Keratinocyte (primary cell): ENCODE data around the gene TMEM132E. TPM values are rescaled to one million over a fixed set of nuclear protein-coding genes. Genes with fewer than 3 reads are reported as not detected.

Source experiments
- DNase-seq: peaks from one replicate; pipeline ENCODE4 v3.0.0-alpha.2; 2011; ENCODE audit warnings: low read depth, missing footprints, low spot score
- FAIRE-seq: peaks from 2 replicates; lab custom pipeline; 2011; peaks lifted over from hg19 to GRCh38; lab: Jason Lieb, UNC
- H2AFZ ChIP-seq: 2 replicates; pipeline ENCODE4 v1.6.0; 2012; ENCODE audit warnings: low read length, control low read depth, inconsistent platforms; ENCODE audit not compliant: control insufficient read depth
- H3K27ac ChIP-seq: 2 replicates; pipeline ENCODE4 v1.5.1; 2011; ENCODE audit warnings: low read length; ENCODE audit not compliant: control insufficient read depth, insufficient read depth
- H3K27me3 ChIP-seq: 3 replicates; pipeline ENCODE4 v1.6.0; 2011; ENCODE audit warnings: low read length; ENCODE audit not compliant: control insufficient read depth, insufficient read depth; ENCODE audit errors: extremely low read depth
- H3K36me3 ChIP-seq, 2 experiments: 2 replicates in 1 of 2; 3 replicates in 1 of 2; pipeline ENCODE4 v1.5.1; 2011; ENCODE audit warnings: low read length in 2 of 2, mild to moderate bottlenecking in 1 of 2; ENCODE audit not compliant: control insufficient read depth in 2 of 2, insufficient read depth in 2 of 2; ENCODE audit errors: extremely low read depth in 1 of 2
- H3K4me1 ChIP-seq: 3 replicates; pipeline ENCODE4 v1.5.1; 2011; ENCODE audit warnings: low read length; ENCODE audit not compliant: control insufficient read depth, insufficient read depth; ENCODE audit errors: extremely low read depth
- H3K4me2 ChIP-seq: 3 replicates; pipeline ENCODE4 v1.6.0; 2011; ENCODE audit warnings: low read depth, low read length; ENCODE audit not compliant: control insufficient read depth, insufficient read depth; ENCODE audit errors: extremely low read depth
- H3K4me3 ChIP-seq, 3 experiments: fragments of 200-600 bp in 1 of 3; sonication (generic) in 1 of 3; 2 replicates in 2 of 3; 3 replicates in 1 of 3; pipeline ENCODE4 v1.5.1; 2011 to 2016; ENCODE audit warnings: low read length in 3 of 3, mild to moderate bottlenecking in 3 of 3, control low read depth in 2 of 3, inconsistent platforms in 1 of 3, low read depth in 1 of 3, mixed read lengths in 1 of 3, mixed run types in 1 of 3, moderate library complexity in 1 of 3; ENCODE audit not compliant: control insufficient read depth in 2 of 3, insufficient read depth in 2 of 3; ENCODE audit errors: extremely low read depth in 1 of 3
- H3K79me2 ChIP-seq: 2 replicates; pipeline ENCODE4 v1.6.0; 2012; ENCODE audit warnings: low read length; ENCODE audit not compliant: control insufficient read depth, insufficient read depth
- H3K9ac ChIP-seq: 3 replicates; pipeline ENCODE4 v1.6.0; 2011; ENCODE audit warnings: low read length; ENCODE audit not compliant: control insufficient read depth, insufficient read depth; ENCODE audit errors: extremely low read depth
- H3K9me1 ChIP-seq: 3 replicates; pipeline ENCODE4 v1.6.0; 2011; ENCODE audit warnings: low read length; ENCODE audit not compliant: control insufficient read depth, insufficient read depth; ENCODE audit errors: extremely low read depth
- H3K9me3 ChIP-seq: 2 replicates; pipeline ENCODE4 v1.5.1; 2012; ENCODE audit warnings: low read depth, low read length; ENCODE audit not compliant: control insufficient read depth
- H4K20me1 ChIP-seq: 3 replicates; pipeline ENCODE4 v1.6.0; 2011; ENCODE audit warnings: low read length; ENCODE audit not compliant: control insufficient read depth, insufficient read depth; ENCODE audit errors: extremely low read depth
- EZH2 ChIP-seq: IDR thresholded peaks from one replicate; pipeline ENCODE4 v1.6.1; 2012; ENCODE audit warnings: inconsistent platforms, mild to moderate bottlenecking, low read length, moderate library complexity
- dilution Hi-C: fragments of 300-500 bp; cut with MboI; formaldehyde crosslinking; loops from one replicate; pipeline ENCODE4 v1.7.0; 2020; ENCODE audit warnings: low sequenced_read_pairs; ENCODE audit not compliant: extremely low pct_ligation_motif_present
- polyA plus RNA-seq, 5 experiments: library from polyadenylated mRNA; depleted of rRNA in 3 of 5; stranded (reverse) in 3 of 5; stranded (forward) in 1 of 5; unstranded in 1 of 5; fragments of >200 nt; gene quantifications; 1 replicate in 1 of 5; 2 replicates in 3 of 5; 3 replicates in 1 of 5; pipeline versions ENCODE4 v1.2.1 to v1.2.3, GENCODE V29; 2011 to 2012; ENCODE audit warnings: missing spikeins in 2 of 5, low read depth in 1 of 5, low replicate concordance in 1 of 5
- TF ChIP-seq, protein P1 (sequence below), 3 experiments: IDR thresholded peaks in 1 of 3; conservative IDR thresholded peaks in 1 of 3; optimal IDR thresholded peaks in 1 of 3; 2 replicates in 2 of 3; 3 replicates in 1 of 3; pipeline versions ENCODE3 to v1.5.1; 2011; ENCODE audit warnings: low read length in 3 of 3, mild to moderate bottlenecking in 3 of 3, moderate library complexity in 2 of 3, control low read depth in 1 of 3, inconsistent platforms in 1 of 3; ENCODE audit not compliant: insufficient read depth in 2 of 3; ENCODE audit errors: extremely low read depth in 1 of 3

Gene TMEM132E
- polyA plus RNA-seq, 1 donor (not counting 4 experiments of a cell fraction or from before 2014, with no cell fraction given), result not detected

DNA sequence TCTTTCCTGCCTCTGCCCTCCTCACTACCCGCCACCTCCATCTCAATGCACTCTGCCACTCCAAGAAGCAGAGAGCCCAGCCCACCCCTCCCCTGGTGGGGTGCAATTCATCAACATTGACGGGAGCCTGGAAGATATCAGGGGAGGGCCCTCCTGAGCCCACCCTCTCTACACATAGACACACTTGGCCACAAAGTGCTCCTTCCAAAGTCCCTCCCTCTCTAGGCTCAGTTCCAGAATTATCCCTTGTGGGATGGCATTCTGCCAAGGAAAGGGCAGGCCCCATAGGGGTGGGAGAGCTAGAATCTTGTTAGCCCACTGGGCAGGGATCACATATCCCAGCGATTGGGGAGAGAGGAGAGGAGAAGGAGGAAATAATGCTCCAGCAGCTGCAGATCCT, 66.2 kb downstream of the TMEM132E start:
- Histone ChIP-seq H3K27me3 (peaks cover 2% of the 10 kb centered on the region), H4K20me1 (no peaks in the 10 kb centered on the region), H3K27ac (no peak overlapping the region), H3K79me2 (no peaks in the 10 kb centered on the region), H3K36me3 (no peaks in the 10 kb centered on the region), H3K9ac (no peak overlapping the region), H2AFZ (no peak overlapping the region), H3K4me1 (no peaks in the 10 kb centered on the region), H3K9me3 (no peaks in the 10 kb centered on the region), H3K4me3 (no peak overlapping the region), H3K9me1 (no peaks in the 10 kb centered on the region), H3K4me2 (no peak overlapping the region)
- dilution Hi-C loops, result loop anchor here (25.0 kb wide), 1 partner anchor 208 kb away; no protein-coding TSS in a partner anchor
- no peak for FAIRE-seq
- no peak for TF ChIP-seq EZH2
- TF ChIP-seq, protein P1, sequence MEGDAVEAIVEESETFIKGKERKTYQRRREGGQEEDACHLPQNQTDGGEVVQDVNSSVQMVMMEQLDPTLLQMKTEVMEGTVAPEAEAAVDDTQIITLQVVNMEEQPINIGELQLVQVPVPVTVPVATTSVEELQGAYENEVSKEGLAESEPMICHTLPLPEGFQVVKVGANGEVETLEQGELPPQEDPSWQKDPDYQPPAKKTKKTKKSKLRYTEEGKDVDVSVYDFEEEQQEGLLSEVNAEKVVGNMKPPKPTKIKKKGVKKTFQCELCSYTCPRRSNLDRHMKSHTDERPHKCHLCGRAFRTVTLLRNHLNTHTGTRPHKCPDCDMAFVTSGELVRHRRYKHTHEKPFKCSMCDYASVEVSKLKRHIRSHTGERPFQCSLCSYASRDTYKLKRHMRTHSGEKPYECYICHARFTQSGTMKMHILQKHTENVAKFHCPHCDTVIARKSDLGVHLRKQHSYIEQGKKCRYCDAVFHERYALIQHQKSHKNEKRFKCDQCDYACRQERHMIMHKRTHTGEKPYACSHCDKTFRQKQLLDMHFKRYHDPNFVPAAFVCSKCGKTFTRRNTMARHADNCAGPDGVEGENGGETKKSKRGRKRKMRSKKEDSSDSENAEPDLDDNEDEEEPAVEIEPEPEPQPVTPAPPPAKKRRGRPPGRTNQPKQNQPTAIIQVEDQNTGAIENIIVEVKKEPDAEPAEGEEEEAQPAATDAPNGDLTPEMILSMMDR (optimal IDR thresholded peaks at IDR 0.05 in 1 of 3, IDR thresholded peaks at IDR 0.05 in 1 of 3, conservative IDR thresholded peaks at IDR 0.05 in 1 of 3; ENCODE audit: extremely low read depth in 1 of 3, insufficient read depth in 2 of 3, low read length in 3 of 3), result no peak
- DNase-seq, result no peak

DNA sequence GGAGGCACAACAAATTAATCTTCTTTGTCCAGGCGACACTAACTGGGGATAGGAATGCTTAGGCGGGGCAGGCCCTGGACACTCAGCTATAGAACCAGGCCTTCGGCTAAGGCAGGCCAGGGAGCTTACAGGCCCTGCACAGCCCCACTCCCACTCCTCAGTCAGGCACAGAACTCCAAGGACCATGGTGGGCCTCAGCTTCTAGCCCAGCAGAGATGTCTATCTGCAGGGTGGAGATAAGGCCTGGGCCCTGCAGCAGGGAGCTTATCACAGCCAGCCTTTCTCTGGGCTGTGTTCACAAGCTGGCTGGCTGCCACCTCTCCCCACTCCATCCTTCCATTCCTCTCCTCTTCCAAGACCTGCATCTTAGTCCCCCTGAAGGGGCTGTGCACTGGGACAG, 68.1 kb downstream of the TMEM132E start:
- no peaks in the 10 kb centered on the region for H3K9me1 ChIP-seq
- DNase-seq (no peak), FAIRE-seq (no peak)
- H3K4me1 ChIP-seq, result no peaks in the 10 kb centered on the region
- H3K27me3 ChIP-seq, result peaks cover 2% of the 10 kb centered on the region
- no peaks in the 10 kb centered on the region for H3K9me3 ChIP-seq
- no peaks in the 10 kb centered on the region for H3K36me3 ChIP-seq
- H3K27ac ChIP-seq, result no peak overlapping the region
- no peak overlapping the region for H3K4me3 ChIP-seq
- H3K4me2 ChIP-seq, result no peak overlapping the region
- no peak overlapping the region for H3K9ac ChIP-seq
- no peak overlapping the region for H2AFZ ChIP-seq
- TF ChIP-seq, protein P1 (optimal IDR thresholded peaks at IDR 0.05 in 1 of 3, IDR thresholded peaks at IDR 0.05 in 1 of 3, conservative IDR thresholded peaks at IDR 0.05 in 1 of 3; ENCODE audit: extremely low read depth in 1 of 3, insufficient read depth in 2 of 3, low read length in 3 of 3), result no peak
- TF ChIP-seq EZH2, result no peak
- no peaks in the 10 kb centered on the region for H4K20me1 ChIP-seq
- dilution Hi-C loops, result loop anchor here (25.0 kb wide), 1 partner anchor 210 kb away; no protein-coding TSS in a partner anchor
- no peaks in the 10 kb centered on the region for H3K79me2 ChIP-seq
